Umbilical cord (tissue), 2 donors: ENCODE results near the gene MAP3K21. TPM values are rescaled to one million over a fixed set of nuclear protein-coding genes. Genes with fewer than 3 reads are reported as not detected.

Experiments used
- DNase-seq: peaks from one replicate; pipeline ENCODE4 v3.0.0-alpha.2; 2015; ENCODE audit warnings: low spot score
- total RNA-seq: library from RNA; depleted of rRNA; stranded (reverse); fragments of >200 nt; gene quantifications from one replicate; pipeline ENCODE4 v1.2.3, GENCODE V29; 2014; ENCODE audit warnings: low replicate concordance; ENCODE audit not compliant: insufficient read depth

Gene MAP3K21
- 3.6 TPM for total RNA-seq

DNA sequence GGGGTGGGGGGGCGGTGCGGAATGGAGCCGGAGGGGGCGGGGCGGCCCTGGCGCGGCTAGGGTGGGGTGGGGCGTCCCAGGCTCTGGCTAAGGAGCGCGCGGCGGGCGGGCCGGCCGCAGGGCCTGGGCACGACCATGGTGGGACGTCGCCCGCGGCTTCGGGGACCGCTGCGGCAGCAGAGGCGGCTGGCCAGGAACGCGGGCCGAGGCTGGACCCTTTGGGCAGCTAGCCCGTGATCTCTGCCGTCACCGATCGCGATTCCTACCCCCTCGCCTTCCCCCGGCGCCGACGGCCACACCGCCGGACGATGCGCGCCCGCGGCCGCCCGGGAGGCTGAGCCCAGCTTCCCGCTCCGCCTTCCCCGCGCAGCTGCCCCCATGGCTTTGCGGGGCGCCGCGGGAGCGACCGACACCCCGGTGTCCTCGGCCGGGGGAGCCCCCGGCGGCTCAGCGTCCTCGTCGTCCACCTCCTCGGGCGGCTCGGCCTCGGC, at the start of gene MAP3K21:
MAP3K21 (plus strand) TSS at position 74 of the 491 bp plus-strand sequence; CDS start at position 379, 305 bp downstream.
- DNase-seq: no peak

- DNase-seq: no peak
These were observed 48.9 kb upstream of the MAP3K21 start for GRCh38 chr1:233278631-233279030.

- no peak for DNase-seq
These were observed 47.6 kb upstream of the MAP3K21 start for GRCh38 chr1:233279971-233280370.

DNA sequence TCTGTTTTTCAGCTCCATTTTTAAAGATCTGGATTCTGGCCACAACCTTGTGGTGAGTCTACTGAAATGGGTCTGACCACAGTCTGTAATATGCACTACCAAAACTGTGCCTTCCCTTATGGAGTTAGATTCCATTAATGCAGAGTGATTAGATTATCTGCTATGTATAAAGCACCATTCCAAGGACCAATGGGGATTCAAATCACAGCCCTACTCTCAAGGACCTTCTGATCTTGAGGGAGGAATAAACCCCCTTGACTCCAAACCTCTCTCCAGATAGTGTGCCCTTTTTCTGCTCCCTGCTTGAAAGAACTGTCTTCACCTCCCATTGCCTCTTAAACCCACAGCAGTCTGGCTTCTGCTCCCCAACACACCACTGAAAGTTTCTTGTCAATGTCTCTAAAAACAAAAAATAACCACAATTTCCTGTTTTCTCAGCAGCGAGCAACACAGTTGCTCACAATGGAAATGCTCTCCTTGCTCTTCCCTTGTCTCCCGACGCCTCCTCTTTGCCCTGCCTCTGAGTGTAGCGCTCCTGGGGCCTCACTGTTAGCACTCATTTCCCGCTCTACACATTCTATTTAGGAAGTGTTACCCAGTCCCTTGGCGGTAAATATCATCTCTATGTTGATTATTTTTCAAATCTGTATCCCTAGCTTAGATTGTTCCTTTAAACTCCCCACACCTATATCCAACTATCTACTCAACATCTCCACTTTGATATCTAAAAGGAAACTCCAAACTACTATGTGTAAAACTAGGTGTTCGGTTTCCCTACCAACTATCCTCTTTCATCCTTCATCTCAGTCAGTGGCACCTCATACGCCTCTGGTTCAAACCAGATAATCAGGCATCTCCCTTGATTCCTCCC, 45.6 kb upstream of the MAP3K21 start:
- peak; percentile 11 for DNase-seq

DNA sequence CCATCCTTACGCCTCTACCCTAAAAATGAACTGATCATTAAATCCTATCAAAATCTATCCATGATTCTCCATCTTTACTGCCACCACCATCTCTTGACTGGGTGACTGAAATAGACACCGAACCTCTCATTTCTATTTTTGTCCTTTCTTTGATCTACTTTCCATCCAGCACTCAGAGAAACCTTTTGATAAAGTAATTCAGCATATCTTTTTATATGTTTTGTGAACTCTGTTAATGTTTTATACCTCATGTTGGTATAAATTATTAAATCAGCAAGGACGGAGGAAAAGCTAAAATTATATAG, 45.0 kb upstream of the MAP3K21 start:
- DNase-seq: no peak

DNA sequence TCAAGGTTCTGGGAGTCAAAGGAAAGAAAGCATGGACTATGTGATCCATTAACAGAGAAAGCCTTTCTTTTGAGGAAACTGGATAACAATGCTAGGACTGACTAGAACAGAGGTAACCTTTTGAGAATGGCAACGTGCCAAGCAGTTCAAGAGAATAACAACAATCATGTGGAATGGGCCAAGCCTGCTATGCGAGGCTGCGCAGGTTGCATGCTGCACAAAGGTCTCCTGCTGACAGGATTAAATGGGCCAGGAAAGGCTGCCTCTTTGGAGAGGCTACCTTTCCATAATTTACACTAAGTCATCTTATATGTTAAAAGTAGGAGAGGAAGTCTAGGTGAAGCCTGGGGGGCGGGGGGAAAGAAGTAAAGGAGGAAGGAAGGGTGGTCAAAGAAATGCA, 37.8 kb upstream of the MAP3K21 start:
- DNase-seq: no peak

DNA sequence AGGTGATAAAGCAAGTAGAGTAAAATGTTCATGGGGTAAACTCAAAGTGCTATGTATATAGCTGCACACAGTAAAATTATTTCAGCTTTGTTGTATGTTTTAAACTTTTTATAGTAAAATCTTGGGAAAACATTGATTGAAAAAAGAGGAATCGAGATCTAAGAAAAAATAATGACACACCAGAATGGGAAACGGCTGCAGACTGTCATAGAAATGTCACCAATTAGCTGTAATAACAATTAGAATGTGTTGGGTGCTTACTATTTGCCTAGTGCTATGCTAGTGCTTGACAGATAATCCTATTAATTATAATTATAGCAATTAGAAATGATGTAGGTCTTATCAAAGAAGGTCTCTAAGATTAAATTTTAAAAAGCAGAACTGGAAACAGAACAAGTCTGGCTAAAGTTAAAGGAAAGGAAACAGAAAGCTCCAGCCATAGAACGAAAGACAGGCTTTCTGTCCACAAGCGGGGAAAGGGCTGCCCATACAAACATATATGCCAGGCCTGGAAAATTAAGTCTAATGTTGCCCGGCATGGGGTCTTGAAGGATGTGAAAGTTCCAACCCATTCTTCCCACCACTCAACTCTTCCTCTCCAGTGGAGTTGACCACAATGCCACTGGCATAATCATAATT, 37.0 kb upstream of the MAP3K21 start:
- no peak for DNase-seq

DNA sequence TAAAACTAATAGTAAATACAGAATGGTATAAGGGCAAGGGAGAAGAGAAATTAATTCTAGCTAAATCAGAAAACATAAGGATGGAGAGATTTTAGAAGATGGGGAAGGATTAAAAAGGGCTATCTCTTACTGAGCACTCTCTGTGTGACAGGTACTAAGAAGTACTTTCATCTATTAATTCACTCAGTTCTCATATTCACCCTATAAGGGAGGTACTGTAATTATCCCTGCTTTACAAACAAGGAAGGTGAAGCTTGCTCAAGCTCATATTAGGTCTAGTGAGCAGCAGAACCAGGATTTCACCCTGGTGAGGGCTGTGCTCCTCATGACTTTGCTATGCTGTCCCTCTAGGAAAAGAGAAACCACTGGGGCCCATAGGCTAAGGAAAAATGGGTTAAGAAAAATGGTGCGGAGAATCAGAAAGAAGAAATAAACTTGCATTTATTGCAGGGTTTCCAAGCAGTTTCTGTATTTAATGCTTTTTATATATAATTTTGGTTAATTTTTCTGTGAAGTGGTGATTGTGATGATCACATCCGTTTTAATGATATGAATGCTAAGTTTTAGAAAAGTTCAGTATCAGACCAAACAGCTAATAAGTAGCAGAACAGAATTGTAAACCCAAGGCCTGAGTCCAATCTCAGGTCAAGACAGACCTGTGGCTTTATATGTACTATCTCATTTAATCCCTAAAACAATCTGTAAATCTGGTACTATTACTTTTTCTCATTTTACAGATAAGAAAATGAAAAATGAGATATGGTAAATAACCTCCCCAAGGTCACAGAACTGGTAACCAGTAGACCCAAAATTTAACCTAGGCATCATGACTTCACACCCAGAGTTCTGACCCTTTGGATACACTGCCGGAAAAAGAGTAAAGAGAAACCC, 33.7 kb upstream of the MAP3K21 start:
- no peak for DNase-seq

DNA sequence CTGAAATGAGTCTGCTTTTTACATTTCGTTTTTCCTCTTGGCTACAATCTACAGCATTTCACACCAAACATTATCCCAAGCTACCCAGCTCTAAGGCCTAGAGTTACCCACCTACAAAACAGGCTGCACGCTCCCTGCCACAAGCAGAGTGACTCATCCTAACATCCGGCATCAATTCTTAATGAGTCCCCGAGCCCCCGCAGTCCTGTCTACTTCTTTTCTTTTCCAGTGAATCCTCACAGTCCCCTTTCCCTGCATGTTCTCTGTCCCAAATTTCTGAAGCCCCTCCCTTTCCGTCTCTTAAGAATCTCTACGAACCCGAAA, 32.6 kb upstream of the MAP3K21 start:
- DNase-seq: peak; percentile 33

DNA sequence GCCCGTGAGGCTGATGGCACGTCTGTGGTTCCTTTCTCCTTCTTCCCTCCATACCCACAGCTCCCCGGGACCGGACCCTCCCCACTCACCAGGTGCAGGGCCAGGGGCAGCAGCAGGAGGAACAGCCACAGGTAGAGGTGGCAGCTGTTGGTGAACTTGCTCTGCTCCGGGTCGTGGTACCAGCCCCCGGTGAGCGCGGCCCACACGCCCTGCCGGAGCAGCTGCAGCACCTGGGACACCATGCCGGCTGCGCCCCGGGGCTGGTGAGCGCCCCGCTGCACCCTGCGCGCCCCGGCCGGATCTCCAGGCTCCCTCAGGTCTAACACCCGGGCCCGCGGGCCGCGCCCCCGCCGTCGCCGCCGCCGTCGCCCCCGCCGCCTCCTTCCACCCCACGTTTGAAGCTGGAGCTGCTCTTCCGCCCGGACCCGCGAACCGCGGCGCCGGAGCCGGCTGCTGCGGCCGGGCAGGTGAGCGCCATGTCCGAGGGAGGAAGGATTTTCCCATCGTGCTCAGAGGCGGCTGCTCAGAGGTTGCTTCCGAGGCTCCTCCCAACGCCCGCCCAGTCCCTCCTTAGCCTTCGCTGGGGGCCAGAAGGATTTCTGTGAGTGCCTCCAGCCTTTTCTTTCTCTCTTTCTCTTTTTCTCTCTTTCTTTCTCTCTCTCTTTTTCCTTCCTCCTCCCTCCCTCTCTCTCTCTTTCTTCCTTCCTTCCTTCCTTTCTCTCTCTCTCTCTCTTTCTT, 32.1 kb upstream of the MAP3K21 start, which contains the start of gene PCNX2:
PCNX2 (minus strand) TSS at position 489 of the 738 bp plus-strand sequence; CDS start at position 242, 247 bp downstream.
- DNase-seq: peak; percentile 67

- DNase-seq: no peak
These were observed 31.6 kb upstream of the MAP3K21 start for GRCh38 chr1:233295975-233296322.

GRCh38 chr1:233299450-233299849, 28.1 kb upstream of the MAP3K21 start:
- no peak for DNase-seq

DNA sequence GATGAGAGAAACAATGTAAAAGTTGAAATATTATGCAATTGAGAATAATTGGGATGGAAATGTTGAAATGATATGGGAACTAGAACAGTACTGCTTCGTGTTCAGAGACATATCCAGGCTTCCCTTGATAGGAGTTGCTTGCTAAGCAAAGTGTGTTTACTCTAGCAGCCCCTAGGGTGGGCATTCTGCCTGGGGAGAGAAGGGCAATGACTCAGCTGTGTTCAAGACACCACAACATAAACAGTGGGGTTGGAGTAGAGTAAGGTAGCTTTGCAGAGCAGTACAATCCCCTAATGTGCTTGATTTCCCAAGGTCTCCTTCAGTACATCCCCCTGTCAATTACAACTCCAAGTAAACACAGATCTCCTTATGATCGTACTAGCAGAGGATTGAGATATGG, 27.2 kb upstream of the MAP3K21 start:
- DNase-seq: no peak

- peak; percentile 17 for DNase-seq
These were observed 22.9 kb upstream of the MAP3K21 start for GRCh38 chr1:233304489-233305102.

GRCh38 chr1:233313434-233314155, 13.9 kb upstream of the MAP3K21 start:
- DNase-seq: no peak

GRCh38 chr1:233315718-233316301, 11.7 kb upstream of the MAP3K21 start:
- DNase-seq: no peak

DNA sequence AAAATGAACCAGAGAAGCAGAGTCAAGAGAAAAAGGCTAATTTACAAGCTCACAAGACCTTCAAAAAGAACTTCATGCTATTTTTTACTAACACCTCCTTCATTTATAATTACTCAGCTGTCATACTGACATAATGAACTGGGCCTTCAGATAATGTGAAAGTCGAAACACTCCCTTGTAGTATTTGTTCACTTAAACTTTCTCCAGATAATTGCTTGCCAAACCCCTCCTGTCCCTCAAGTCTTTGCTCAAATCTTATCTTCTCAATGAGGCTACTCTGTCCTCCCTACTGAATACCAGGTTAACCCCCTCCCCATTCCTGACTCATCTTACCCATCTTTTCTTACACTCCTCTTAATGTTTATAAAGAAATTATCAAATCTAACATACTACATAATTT, 11.1 kb upstream of the MAP3K21 start:
- DNase-seq: no peak

GRCh38 chr1:233319272-233319671, 8.3 kb upstream of the MAP3K21 start:
- no peak for DNase-seq

- DNase-seq: no peak
These were observed 7.5 kb upstream of the MAP3K21 start for GRCh38 chr1:233320023-233320422.

- no peak for DNase-seq
These were observed 3.8 kb upstream of the MAP3K21 start for GRCh38 chr1:233323718-233324117.
